IMR-90 (cell line): ENCODE measurements around the gene PRELP. TPM values are rescaled to one million over a fixed set of nuclear protein-coding genes. Genes with fewer than 3 reads are reported as not detected.

ENCODE experiments used
- ATAC-seq: fragments of 200-7000 bp; cut with Tn5 transposase; 2 replicates; pipeline ENCODE4 v1.9.1; 2020; ENCODE audit warnings: low read depth, mild to moderate bottlenecking, moderate library complexity
- BruUV-seq: library from RNA; stranded (reverse); fragments of 400-500 nt; replicated peaks from 2 replicates; lab custom pipeline; 2021; lab: Mats Ljungman, UMichigan
- CTCF ChIA-PET: fragments of 300-600 bp; formaldehyde crosslinking; extraction: SDS; loops from one replicate; lab custom pipeline; 2021; ENCODE audit warnings: antibody characterized with exemption; lab: Yijun Ruan, JAX
- POLR2A ChIA-PET: fragments of 300-600 bp; sonication (Branson Sonifier 250); formaldehyde crosslinking; loops from one replicate; lab custom pipeline; 2022; ENCODE audit warnings: antibody characterized with exemption; ENCODE audit not compliant: unreplicated experiment; lab: Charles Lee
- DNase-seq: peaks from one replicate; pipeline ENCODE4 v3.0.0; 2013
- H2AFZ ChIP-seq: replicated peaks from 2 replicates; pipeline ENCODE3; 2013; ENCODE audit warnings: low read length, mild to moderate bottlenecking; ENCODE audit not compliant: poor library complexity
- H2AK5ac ChIP-seq: 2 replicates; pipeline ENCODE4 v1.6.1; 2013; ENCODE audit warnings: low read depth, low read length, inconsistent platforms
- H2AK9ac ChIP-seq: replicated peaks from 2 replicates; pipeline ENCODE3; 2013; ENCODE audit warnings: mild to moderate bottlenecking, low read depth, low read length, moderate library complexity; ENCODE audit not compliant: poor library complexity
- H2BK120ac ChIP-seq: 2 replicates; pipeline ENCODE4 v1.6.1; 2013; ENCODE audit warnings: low read depth, low read length, inconsistent platforms
- H2BK15ac ChIP-seq: 3 replicates; pipeline ENCODE4 v1.6.1; 2013; ENCODE audit warnings: low read depth, low read length, inconsistent platforms
- H2BK20ac ChIP-seq: 2 replicates; pipeline ENCODE4 v1.6.1; 2013; ENCODE audit warnings: low read depth, mild to moderate bottlenecking, inconsistent platforms, low read length, moderate library complexity
- H2BK5ac ChIP-seq: 2 replicates; pipeline ENCODE4 v1.6.1; 2013; ENCODE audit warnings: mild to moderate bottlenecking, low read depth, low read length, inconsistent platforms; ENCODE audit not compliant: poor library complexity, severe bottlenecking
- H3K14ac ChIP-seq: replicated peaks from 2 replicates; pipeline ENCODE4 v1.6.1; 2013; ENCODE audit warnings: low read depth, low read length, inconsistent platforms
- H3K18ac ChIP-seq: 2 replicates; pipeline ENCODE4 v1.6.1; 2013; ENCODE audit warnings: low read depth, low read length, control low read depth
- H3K23ac ChIP-seq: 2 replicates; pipeline ENCODE4 v1.6.1; 2013; ENCODE audit warnings: low read depth, low read length, inconsistent platforms
- H3K27ac ChIP-seq: 2 replicates; pipeline ENCODE4 v1.5.1; 2013; ENCODE audit warnings: mild to moderate bottlenecking, control low read depth, low read length; ENCODE audit not compliant: insufficient read depth
- H3K27me3 ChIP-seq: 2 replicates; pipeline ENCODE4 v1.6.1; 2013; ENCODE audit warnings: low read length; ENCODE audit not compliant: control insufficient read depth, insufficient read depth
- H3K36me3 ChIP-seq: 2 replicates; pipeline ENCODE4 v1.6.1; 2013; ENCODE audit warnings: low read length, mixed read lengths; ENCODE audit not compliant: control insufficient read depth, insufficient read depth
- H3K4ac ChIP-seq: 2 replicates; pipeline ENCODE4 v1.6.1; 2013; ENCODE audit warnings: low read depth, low read length, inconsistent platforms
- H3K4me1 ChIP-seq: 2 replicates; pipeline ENCODE4 v1.6.1; 2013; ENCODE audit warnings: low read length, mixed read lengths; ENCODE audit not compliant: control insufficient read depth, insufficient read depth
- H3K4me2 ChIP-seq: 2 replicates; pipeline ENCODE4 v1.6.1; 2013; ENCODE audit warnings: low read depth, mild to moderate bottlenecking, control low read depth, low read length, moderate library complexity
- H3K4me3 ChIP-seq: 2 replicates; pipeline ENCODE4 v1.5.1; 2013; ENCODE audit warnings: low read depth, mild to moderate bottlenecking, control low read depth, low read length, moderate library complexity; ENCODE audit not compliant: insufficient read depth
- H3K56ac ChIP-seq: 2 replicates; pipeline ENCODE4 v1.6.1; 2013; ENCODE audit warnings: low read length, inconsistent platforms; ENCODE audit not compliant: insufficient read depth; ENCODE audit errors: extremely low read depth
- H3K79me1 ChIP-seq, 2 experiments: 2 replicates each; pipeline ENCODE4 v1.6.1; 2013; ENCODE audit warnings: low read length in 2 of 2, inconsistent platforms in 1 of 2, low read depth in 1 of 2
- H3K9ac ChIP-seq: 2 replicates; pipeline ENCODE4 v1.6.1; 2013; ENCODE audit warnings: low read depth, low read length, control low read depth
- H3K9me1 ChIP-seq: 2 replicates; pipeline ENCODE4 v1.6.1; 2013; ENCODE audit warnings: low read length, inconsistent platforms; ENCODE audit not compliant: insufficient read depth
- H3K9me3 ChIP-seq: 2 replicates; pipeline ENCODE4 v1.6.1; 2013; ENCODE audit warnings: low read length; ENCODE audit not compliant: control insufficient read depth, insufficient read depth
- H4K20me1 ChIP-seq: 2 replicates; pipeline ENCODE4 v1.6.1; 2013; ENCODE audit warnings: low read length, inconsistent platforms; ENCODE audit not compliant: insufficient read depth
- H4K5ac ChIP-seq: 2 replicates; pipeline ENCODE4 v1.6.1; 2013; ENCODE audit warnings: mild to moderate bottlenecking, low read depth, low read length, control low read depth
- H4K8ac ChIP-seq, 2 experiments: 2 replicates each; pipeline ENCODE4 v1.6.1; 2013; ENCODE audit warnings: low read depth in 2 of 2, low read length in 2 of 2, control low read depth in 1 of 2, inconsistent platforms in 1 of 2
- H4K91ac ChIP-seq: 2 replicates; pipeline ENCODE4 v1.6.1; 2013; ENCODE audit warnings: low read depth, low read length, inconsistent platforms; ENCODE audit not compliant: insufficient read depth
- BHLHE40 ChIP-seq: fragments of 150-350 bp; IDR thresholded peaks from 2 replicates; pipeline ENCODE4 v1.6.1; 2016; ENCODE audit warnings: mild to moderate bottlenecking, low read depth, low read length
- CEBPB ChIP-seq: IDR thresholded peaks from 2 replicates; pipeline ENCODE4 v1.6.1; 2012; ENCODE audit warnings: low read depth, low read length, improper control_type of control experiment
- CHD1 ChIP-seq: IDR thresholded peaks from 2 replicates; pipeline ENCODE4 v1.6.1; 2012; ENCODE audit warnings: low read depth, low read length, improper control_type of control experiment
- ELK1 ChIP-seq: fragments of 150-350 bp; IDR thresholded peaks from 2 replicates; pipeline ENCODE4 v1.6.1; 2016; ENCODE audit warnings: low read depth, mild to moderate bottlenecking, low read length, moderate library complexity, borderline replicate concordance
- FOS ChIP-seq: fragments of 150-350 bp; IDR thresholded peaks from 2 replicates; pipeline ENCODE4 v1.6.1; 2016; ENCODE audit warnings: low read depth, low read length
- MAFK ChIP-seq: IDR thresholded peaks from 2 replicates; pipeline ENCODE4 v1.6.1; 2012; ENCODE audit warnings: low read depth, low read length, improper control_type of control experiment
- MAZ ChIP-seq: IDR thresholded peaks from 2 replicates; pipeline ENCODE4 v1.6.1; 2012; ENCODE audit warnings: low read depth, mild to moderate bottlenecking, low read length, improper control_type of control experiment, moderate library complexity, borderline replicate concordance
- MXI1 ChIP-seq: IDR thresholded peaks from 2 replicates; pipeline ENCODE4 v1.6.1; 2012; ENCODE audit warnings: low read depth, mild to moderate bottlenecking, low read length, moderate library complexity, borderline replicate concordance
- NFE2L2 ChIP-seq: fragments of 150-350 bp; IDR thresholded peaks from 2 replicates; pipeline ENCODE4 v1.6.1; 2016; ENCODE audit warnings: low read depth, mild to moderate bottlenecking, low read length
- RAD21 ChIP-seq: IDR thresholded peaks from 2 replicates; pipeline ENCODE4 v1.6.1; 2012; ENCODE audit warnings: low read length, improper control_type of control experiment
- RFX5 ChIP-seq: IDR thresholded peaks from 2 replicates; pipeline ENCODE4 v1.8.0; 2012; ENCODE audit warnings: low read depth, mild to moderate bottlenecking, low read length, moderate library complexity
- SMC3 ChIP-seq: fragments of 150-350 bp; IDR thresholded peaks from 2 replicates; pipeline ENCODE4 v1.6.1; 2016; ENCODE audit warnings: low read depth, mild to moderate bottlenecking, antibody characterized with exemption, low read length, moderate library complexity
- WGBS, 2 experiments: methylation state at CpG; one replicate each; pipeline versions ENCODE4 v1.1.5 to v1.1.7; 2013; ENCODE audit warnings: missing lambda C conversion rate in 2 of 2; ENCODE audit not compliant: insufficient read length in 1 of 2; ENCODE audit errors: extremely low coverage in 2 of 2; 5-methylcytosine and 5-hydroxymethylcytosine counted together
- dilution Hi-C: fragments of 300-500 bp; cut with HindIII; formaldehyde crosslinking; loops from one replicate; pipeline ENCODE4 v1.14.3; 2018; ENCODE audit warnings: low sequenced_read_pairs; ENCODE audit not compliant: unreplicated experiment
- in situ Hi-C: fragments of 300-500 bp; cut with MboI; formaldehyde crosslinking; loops from 3 replicates; pipeline ENCODE4 v1.14.3; 2019; ENCODE audit warnings: low sequenced_read_pairs, inconsistent platforms, mixed read lengths
- intact Hi-C: fragments of 100-400 bp; cut with micrococcal nuclease; formaldehyde crosslinking; loops from 2 replicates; pipeline ENCODE4 v1.10.0; 2022
- polyA plus RNA-seq, 3 experiments: library from polyadenylated mRNA; depleted of rRNA; stranded (reverse); fragments of >200 nt; gene quantifications; 2 replicates each; pipeline ENCODE4 v1.2.3, GENCODE V29; 2012; ENCODE audit warnings: low replicate concordance in 1 of 3
- total RNA-seq: library from RNA; depleted of rRNA; stranded (reverse); fragments of >200 nt; gene quantifications from 2 replicates; pipeline ENCODE4 v1.2.3, GENCODE V29; 2012
- TF ChIP-seq, protein P1 (sequence below): conservative IDR thresholded peaks from 2 replicates; pipeline ENCODE4 v1.5.1; 2012; ENCODE audit warnings: mild to moderate bottlenecking, low read depth, low read length, improper control_type of control experiment
- TF ChIP-seq, protein P2 (sequence below): fragments of 150-350 bp; IDR thresholded peaks from 2 replicates; pipeline ENCODE4 v1.6.1; 2017; ENCODE audit warnings: mild to moderate bottlenecking, antibody characterized with exemption, low read length, low read depth

Gene PRELP
- total and polyA plus RNA-seq, 2 of the 4 experiments (the other 2 are of a cell fraction): 0.56 TPM; not detected in 1

GRCh38 chr1:203480525-203481084 lies 5.0 kb downstream of the PRELP start:
- Histone ChIP-seq H3K4me1 (peaks cover 21% of the 10 kb centered on the region), H3K79me1 (no peaks in the 10 kb centered on the region; a peak in 1 of 4 replicates), H3K56ac (peak overlapping the region; percentile 44), H4K5ac (peak overlapping the region; percentile 6; the same call in 1 of the 2 replicates), H3K9me1 (peaks cover 12% of the 10 kb centered on the region), H3K9ac (peak overlapping the region; percentile 10; the same call in 1 of the 2 replicates), H3K27me3 (peaks cover 5% of the 10 kb centered on the region; the same call in 1 of the 2 replicates), H4K8ac (peak overlapping the region in 1 of 2 experiments; percentile 73; a peak in 2 of 4 replicates), H2BK5ac (peak overlapping the region; percentile 68), H3K23ac (peak overlapping the region; percentile 66; the same call in 1 of the 2 replicates), H2BK15ac (peak overlapping the region; percentile 53; the same call in 2 of the 3 replicates), H2AK5ac (peak overlapping the region; percentile 62), H3K27ac (peak overlapping the region; percentile 82), H3K14ac (peak overlapping the region; percentile 50; the same call in 1 of the 2 replicates), H2AK9ac (peak overlapping the region; percentile 59), H2BK120ac (peak overlapping the region; percentile 84), H2AFZ (peak overlapping the region; percentile 26), H3K4me2 (peak overlapping the region; percentile 58), H3K4me3 (no peak overlapping the region), H4K91ac (peak overlapping the region; percentile 62), H3K9me3 (no peaks in the 10 kb centered on the region), H3K4ac (peak overlapping the region; percentile 85), H3K18ac (peak overlapping the region; percentile 51), H2BK20ac (peak overlapping the region; percentile 93), H4K20me1 (no peaks in the 10 kb centered on the region), H3K36me3 (no peaks in the 10 kb centered on the region)
- DNase-seq (peak; percentile 97), ATAC-seq (peak; percentile 92)
- ChIA-PET CTCF (interaction anchor here (0.5 to 1.2 kb wide), 3 partner anchors 131 to 140 kb away, joined by 3 read pairs; no protein-coding TSS in a partner anchor), POLR2A (no interaction called here)
- intact Hi-C loops (loop anchor here (10.0 kb wide), 1 partner anchor 446 kb away; no protein-coding TSS in a partner anchor), dilution Hi-C loops (no loop called here), in situ Hi-C loops (no loop called here)
- no CpG with 5 or more reads among the region's 6 CpGs for WGBS, 2 experiments
- BruUV-seq: no TSS peak
- TF ChIP-seq BHLHE40 (peak; percentile 38; the same call in 1 of the 2 replicates), MXI1 (peak; percentile 56; the same call in 1 of the 2 replicates), SMC3 (no peak), MAZ (no peak), ELK1 (no peak), FOS (no peak), CEBPB (no peak), MAFK (no peak), RFX5 (no peak), NFE2L2 (no peak), CHD1 (no peak), RAD21 (no peak)
- TF ChIP-seq, protein P1, sequence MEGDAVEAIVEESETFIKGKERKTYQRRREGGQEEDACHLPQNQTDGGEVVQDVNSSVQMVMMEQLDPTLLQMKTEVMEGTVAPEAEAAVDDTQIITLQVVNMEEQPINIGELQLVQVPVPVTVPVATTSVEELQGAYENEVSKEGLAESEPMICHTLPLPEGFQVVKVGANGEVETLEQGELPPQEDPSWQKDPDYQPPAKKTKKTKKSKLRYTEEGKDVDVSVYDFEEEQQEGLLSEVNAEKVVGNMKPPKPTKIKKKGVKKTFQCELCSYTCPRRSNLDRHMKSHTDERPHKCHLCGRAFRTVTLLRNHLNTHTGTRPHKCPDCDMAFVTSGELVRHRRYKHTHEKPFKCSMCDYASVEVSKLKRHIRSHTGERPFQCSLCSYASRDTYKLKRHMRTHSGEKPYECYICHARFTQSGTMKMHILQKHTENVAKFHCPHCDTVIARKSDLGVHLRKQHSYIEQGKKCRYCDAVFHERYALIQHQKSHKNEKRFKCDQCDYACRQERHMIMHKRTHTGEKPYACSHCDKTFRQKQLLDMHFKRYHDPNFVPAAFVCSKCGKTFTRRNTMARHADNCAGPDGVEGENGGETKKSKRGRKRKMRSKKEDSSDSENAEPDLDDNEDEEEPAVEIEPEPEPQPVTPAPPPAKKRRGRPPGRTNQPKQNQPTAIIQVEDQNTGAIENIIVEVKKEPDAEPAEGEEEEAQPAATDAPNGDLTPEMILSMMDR: no peak
- TF ChIP-seq, protein P2, sequence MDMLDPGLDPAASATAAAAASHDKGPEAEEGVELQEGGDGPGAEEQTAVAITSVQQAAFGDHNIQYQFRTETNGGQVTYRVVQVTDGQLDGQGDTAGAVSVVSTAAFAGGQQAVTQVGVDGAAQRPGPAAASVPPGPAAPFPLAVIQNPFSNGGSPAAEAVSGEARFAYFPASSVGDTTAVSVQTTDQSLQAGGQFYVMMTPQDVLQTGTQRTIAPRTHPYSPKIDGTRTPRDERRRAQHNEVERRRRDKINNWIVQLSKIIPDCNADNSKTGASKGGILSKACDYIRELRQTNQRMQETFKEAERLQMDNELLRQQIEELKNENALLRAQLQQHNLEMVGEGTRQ: no peak
